SK-N-SH (cell line): ENCODE results near the gene C6orf118. TPM values are rescaled to one million over a fixed set of nuclear protein-coding genes. Genes with fewer than 3 reads are reported as not detected.

Source experiments
- CTCF ChIA-PET: fragments of 300-600, 350-600 bp; formaldehyde crosslinking; extraction: SDS; loops from one replicate; lab custom pipeline; 2021; lab: Yijun Ruan, JAX
- POLR2A ChIA-PET: fragments of 350-600 bp; sonication (Branson Sonifier 250); formaldehyde crosslinking; extraction: SDS; loops from one replicate; lab custom pipeline; 2020; ENCODE audit warnings: antibody characterized with exemption, inconsistent platforms; lab: Yijun Ruan, JAX
- DNase-seq: peaks from one replicate; pipeline ENCODE4 v3.0.0; 2012
- H2AFZ ChIP-seq: fragments of 200-600 bp; sonication (generic); 2 replicates; pipeline ENCODE4 v1.8.1; 2016; ENCODE audit warnings: antibody characterized with exemption, mild to moderate bottlenecking, low read depth
- H3F3A ChIP-seq: fragments of 200-600 bp; sonication (generic); replicated peaks from 2 replicates; pipeline ENCODE3; 2016; ENCODE audit warnings: antibody characterized with exemption, mild to moderate bottlenecking; ENCODE audit not compliant: insufficient read depth
- H3K27ac ChIP-seq, 2 experiments: fragments of 200-500 bp in 1 of 2; fragments of 200-600 bp in 1 of 2; sonication (Bioruptor generic) in 1 of 2; sonication (generic), shearing (Covaris generic) in 1 of 2; 2 replicates each; pipeline versions ENCODE4 v1.5.1 to v1.6.1; 2014 to 2016; ENCODE audit warnings: low read depth in 2 of 2, inconsistent platforms in 1 of 2, low read length in 1 of 2, mild to moderate bottlenecking in 1 of 2, mixed read lengths in 1 of 2
- H3K27me3 ChIP-seq: fragments of 200-600 bp; sonication (generic), shearing (Covaris generic); 2 replicates; pipeline ENCODE4 v1.6.1; 2016; ENCODE audit warnings: mixed run types; ENCODE audit not compliant: insufficient read depth
- H3K36me3 ChIP-seq, 2 experiments: fragments of 200-500 bp in 1 of 2; fragments of 200-600 bp in 1 of 2; sonication (Bioruptor generic) in 1 of 2; sonication (generic) in 1 of 2; replicated peaks in 1 of 2; 2 replicates each; pipeline versions ENCODE3 to v1.5.1; 2014 to 2016; ENCODE audit warnings: low read length in 1 of 2, mild to moderate bottlenecking in 1 of 2; ENCODE audit not compliant: insufficient read depth in 2 of 2, control insufficient read depth in 1 of 2
- H3K4me1 ChIP-seq, 2 experiments: fragments of 200-500 bp in 1 of 2; fragments of 200-600 bp in 1 of 2; sonication (Bioruptor generic) in 1 of 2; sonication (generic), shearing (Covaris generic) in 1 of 2; 2 replicates each; pipeline versions ENCODE4 v1.5.1 to v1.6.1; 2014 to 2016; ENCODE audit warnings: low read depth in 1 of 2, low read length in 1 of 2, mixed run types in 1 of 2; ENCODE audit not compliant: insufficient read depth in 2 of 2, control insufficient read depth in 1 of 2
- H3K4me2 ChIP-seq: fragments of 200-600 bp; sonication (generic), shearing (Covaris generic); 2 replicates; pipeline ENCODE4 v1.6.1; 2017; ENCODE audit warnings: mixed run types
- H3K4me3 ChIP-seq, 2 experiments: fragments of 200-500 bp in 1 of 2; fragments of 200-600 bp in 1 of 2; sonication (Bioruptor generic) in 1 of 2; sonication (generic), shearing (Covaris generic) in 1 of 2; 2 replicates each; pipeline versions ENCODE4 v1.5.1 to v1.8.1; 2014 to 2016; ENCODE audit warnings: low read depth in 2 of 2, inconsistent platforms in 1 of 2, low read length in 1 of 2, mild to moderate bottlenecking in 1 of 2, mixed read lengths in 1 of 2, moderate library complexity in 1 of 2
- H3K79me2 ChIP-seq: fragments of 200-600 bp; sonication (generic); 2 replicates; pipeline ENCODE4 v1.8.1; 2017; ENCODE audit warnings: mild to moderate bottlenecking; ENCODE audit not compliant: insufficient read depth
- H3K9ac ChIP-seq: fragments of 200-600 bp; sonication (generic); 2 replicates; pipeline ENCODE4 v1.6.1; 2017; ENCODE audit warnings: mixed run types
- H3K9me2 ChIP-seq: fragments of 200-600 bp; sonication (generic); 2 replicates; pipeline ENCODE4 v1.6.1; 2017; ENCODE audit warnings: mixed run types
- H3K9me3 ChIP-seq: fragments of 200-600 bp; sonication (generic); 2 replicates; pipeline ENCODE4 v1.6.1; 2017; ENCODE audit warnings: mixed run types, mild to moderate bottlenecking, moderate library complexity
- H4K20me1 ChIP-seq: fragments of 200-600 bp; sonication (generic); 2 replicates; pipeline ENCODE4 v1.6.1; 2017; ENCODE audit warnings: mild to moderate bottlenecking, mixed run types; ENCODE audit not compliant: insufficient read depth
- CHD2 ChIP-seq: fragments of 150-350 bp; IDR thresholded peaks from 2 replicates; pipeline ENCODE4 v1.6.1; 2018; ENCODE audit warnings: low read length; ENCODE audit not compliant: partially characterized antibody
- CTCF ChIP-seq: fragments of 200-600 bp; sonication (generic); IDR thresholded peaks from 2 replicates; pipeline ENCODE4 v1.6.1; 2017; ENCODE audit warnings: antibody characterized with exemption, mild to moderate bottlenecking, moderate library complexity
- FOSL2 ChIP-seq: IDR thresholded peaks from 2 replicates; pipeline ENCODE4 v1.4.0; 2012; ENCODE audit warnings: low read depth, mild to moderate bottlenecking, moderate library complexity, borderline replicate concordance
- FOXJ3 ChIP-seq: sonication (generic); formaldehyde crosslinking; IDR thresholded peaks from 2 replicates; pipeline ENCODE4 v1.5.1; 2020; ENCODE audit warnings: mild to moderate bottlenecking, missing genetic modification reagents
- GATA2 ChIP-seq: sonication (generic); formaldehyde crosslinking; IDR thresholded peaks from 2 replicates; pipeline ENCODE4 v1.5.0; 2020; ENCODE audit warnings: mild to moderate bottlenecking, missing genetic modification reagents
- PBX3 ChIP-seq: IDR thresholded peaks from 2 replicates; pipeline ENCODE4; 2012
- RCOR1 ChIP-seq: fragments of 150-350 bp; IDR thresholded peaks from 2 replicates; pipeline ENCODE4 v1.6.1; 2017; ENCODE audit warnings: antibody characterized with exemption, low read length
- REST ChIP-seq: IDR thresholded peaks from 2 replicates; pipeline ENCODE4 v1.6.1; 2012; ENCODE audit warnings: mild to moderate bottlenecking, low read depth, low read length, moderate library complexity
- SIN3A ChIP-seq: IDR thresholded peaks from 2 replicates; pipeline ENCODE4 v1.6.1; 2012; ENCODE audit warnings: low read depth, mild to moderate bottlenecking, low read length, moderate library complexity, borderline replicate concordance
- TAF1 ChIP-seq: IDR thresholded peaks from 2 replicates; pipeline ENCODE4 v1.6.1; 2012; ENCODE audit warnings: low read depth, mild to moderate bottlenecking, low read length, moderate library complexity, borderline replicate concordance
- TCF12 ChIP-seq: IDR thresholded peaks from 2 replicates; pipeline ENCODE4 v1.4.0; 2012
- USF2 ChIP-seq: fragments of 150-350 bp; IDR thresholded peaks from 2 replicates; pipeline ENCODE4 v1.6.1; 2017; ENCODE audit warnings: antibody characterized with exemption, low read length, low read depth, borderline replicate concordance
- WGBS: methylation state at CpG from one replicate; pipeline ENCODE4 v1.1.6; 2017; ENCODE audit warnings: low lambda C conversion rate; 5-methylcytosine and 5-hydroxymethylcytosine counted together
- polyA plus RNA-seq, 3 experiments: library from polyadenylated mRNA; depleted of rRNA; stranded (reverse); fragments of >200 nt; gene quantifications; 2 replicates each; pipeline ENCODE4 v1.2.3, GENCODE V29; 2012

Gene C6orf118
- polyA plus RNA-seq, 1 of the 3 experiments (the other 2 are of a cell fraction) = not detected

- Histone ChIP-seq H3K79me2 (no peaks in the 10 kb centered on the region), H4K20me1 (no peaks in the 10 kb centered on the region), H3K27ac (no peak overlapping the region), H3K36me3 (no peaks in the 10 kb centered on the region), H3K9me3 (no peaks in the 10 kb centered on the region), H3K4me3 (no peak overlapping the region), H3F3A (no peaks in the 10 kb centered on the region), H3K9ac (no peak overlapping the region), H3K4me1 (no peaks in the 10 kb centered on the region), H3K27me3 (no peaks in the 10 kb centered on the region), H3K9me2 (no peaks in the 10 kb centered on the region), H3K4me2 (no peak overlapping the region), H2AFZ (no peak overlapping the region)
- ChIA-PET CTCF (interaction anchor here (2.4 kb wide), 1 partner anchor 11 kb away, joined by 8 read pairs; no protein-coding TSS in a partner anchor), POLR2A (no interaction called here)
- no peak for DNase-seq
- 11% methylated on average over 1 of the region's 1 CpG for WGBS
- no peak for TF ChIP-seq RCOR1
- TF ChIP-seq TCF12 = no peak
- no peak for TF ChIP-seq FOXJ3
- no peak for TF ChIP-seq SIN3A
- no peak for TF ChIP-seq REST
- no peak for TF ChIP-seq GATA2 (CRISPR knock-in tag)
- TF ChIP-seq TAF1 = no peak
- TF ChIP-seq USF2 = no peak
- TF ChIP-seq CTCF = no peak
- TF ChIP-seq PBX3 = no peak
- no peak for TF ChIP-seq CHD2
- no peak for TF ChIP-seq FOSL2
Measured at GRCh38 chr6:165266621-165267020, 42.8 kb downstream of the C6orf118 start.
